ENCODE measurements around the gene FMNL1. TPM values are rescaled to one million over a fixed set of nuclear protein-coding genes. Genes with fewer than 3 reads are reported as not detected.

Gene FMNL1
- total RNA-seq, 4 donors from 2014 or later = 19.2 to 42.9 (median 24.6) TPM

- WGBS, 2 donors = 94 to 97% methylated on average over 7 to 8 of the region's 8 CpGs
- DNase-seq (ENCODE audit: low spot score in 2 of 2) = no peak
- no peak overlapping the region for H3K27ac ChIP-seq
These were observed 33.7 kb downstream of the FMNL1 start for GRCh38 chr17:45255358-45255757.

GRCh38 chr17:45256114-45256966 is 34.7 kb downstream of the FMNL1 start:
- WGBS, 2 donors = 62 to 79% methylated on average over 11 to 14 of the region's 14 CpGs
- no peaks in the 10 kb centered on the region for H3K9me3 ChIP-seq
- TF ChIP-seq POLR2A (IDR thresholded peaks at IDR 0.05) (no peak), EP300 (IDR thresholded peaks at IDR 0.05) (no peak), CTCF (IDR thresholded peaks at IDR 0.05) (no peak)
- H3K27ac ChIP-seq = no peak overlapping the region
- DNase-seq (ENCODE audit: low spot score in 2 of 2) = no peak
- H3K4me1 ChIP-seq = peaks cover 0 to 1% (median 0%) of the 10 kb centered on the region in 4 donors
- H3K4me3 ChIP-seq = no peak overlapping the region
- H3K36me3 ChIP-seq = no peaks in the 10 kb centered on the region
- no peaks in the 10 kb centered on the region for H3K27me3 ChIP-seq

More at GRCh38 chr17:45255358-45255757, 33.7 kb downstream of the FMNL1 start:
- H3K4me3 ChIP-seq = no peak overlapping the region
- TF ChIP-seq CTCF (IDR thresholded peaks at IDR 0.05) (no peak), EP300 (IDR thresholded peaks at IDR 0.05) (no peak), POLR2A (IDR thresholded peaks at IDR 0.05) (no peak)
- no peaks in the 10 kb centered on the region for H3K27me3 ChIP-seq
- H3K9me3 ChIP-seq = no peaks in the 10 kb centered on the region
- H3K4me1 ChIP-seq = no peaks in the 10 kb centered on the region
- no peaks in the 10 kb centered on the region for H3K36me3 ChIP-seq

DNA sequence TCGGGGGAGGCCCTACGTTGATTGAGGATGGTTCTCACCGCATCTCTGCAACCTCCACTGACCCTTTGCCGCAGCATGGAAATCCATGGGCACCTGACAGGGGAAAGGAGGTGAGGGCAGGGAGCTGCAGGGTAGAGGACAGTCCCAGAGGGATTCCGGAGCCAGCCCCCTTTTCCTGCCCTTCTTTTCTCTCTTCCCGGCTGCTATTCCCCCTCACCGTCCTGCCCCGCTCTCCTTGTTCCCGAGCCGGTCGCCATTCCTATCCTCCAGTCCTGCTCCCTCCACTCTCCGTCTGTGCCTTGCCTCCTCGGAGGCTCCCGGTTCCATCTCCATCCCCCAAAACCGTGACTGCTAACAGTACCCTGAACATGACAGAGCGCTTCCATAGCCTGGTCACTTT is 35.4 kb downstream of the FMNL1 start:
- no peak for DNase-seq (ENCODE audit: low spot score in 2 of 2)
- no peak overlapping the region for H3K4me3 ChIP-seq
- WGBS, 2 donors = 53 to 71% methylated on average over 16 of the region's 16 CpGs
- no peak for TF ChIP-seq EP300 (IDR thresholded peaks at IDR 0.05)
- no peak for TF ChIP-seq POLR2A (IDR thresholded peaks at IDR 0.05)
- no peak for TF ChIP-seq CTCF (IDR thresholded peaks at IDR 0.05)
- H3K27me3 ChIP-seq = no peaks in the 10 kb centered on the region
- no peaks in the 10 kb centered on the region for H3K36me3 ChIP-seq
- H3K27ac ChIP-seq = no peak overlapping the region
- peaks cover 0 to 9% (median 1%) of the 10 kb centered on the region in 4 donors for H3K4me1 ChIP-seq
- H3K9me3 ChIP-seq = no peaks in the 10 kb centered on the region

DNA sequence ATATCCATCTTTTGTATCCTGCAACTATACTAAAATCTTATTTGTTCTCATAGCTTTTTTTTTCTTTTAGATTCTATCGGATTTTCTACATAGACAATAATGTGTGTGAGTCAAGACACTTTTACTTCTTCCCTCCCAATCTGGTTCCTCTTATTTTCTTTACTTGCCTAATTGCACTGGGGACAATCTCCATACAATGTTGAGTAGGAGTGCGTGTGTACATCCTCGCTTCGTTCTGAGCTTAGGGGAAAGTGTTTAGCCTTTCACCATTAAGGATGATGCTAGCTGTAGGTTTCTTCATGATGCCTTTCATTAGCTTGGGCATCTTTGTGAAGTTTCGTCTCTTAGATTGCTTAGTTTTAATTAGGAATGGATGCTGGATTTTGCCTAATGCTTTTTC is 37.3 kb downstream of the FMNL1 start:
- Histone ChIP-seq H3K36me3 (peaks cover 0 to 10% (median 3%) of the 10 kb centered on the region in 3 donors), H3K27me3 (no peaks in the 10 kb centered on the region), H3K9me3 (no peaks in the 10 kb centered on the region), H3K27ac (no peak overlapping the region), H3K4me3 (no peak overlapping the region), H3K4me1 (peaks cover 0 to 25% (median 10%) of the 10 kb centered on the region in 4 donors)
- DNase-seq (ENCODE audit: low spot score in 2 of 2) = no peak
- no peak for TF ChIP-seq POLR2A (IDR thresholded peaks at IDR 0.05)
- no peak for TF ChIP-seq CTCF (IDR thresholded peaks at IDR 0.05)
- TF ChIP-seq EP300 (IDR thresholded peaks at IDR 0.05) = no peak
- 44 to 56% methylated on average over 5 of the region's 5 CpGs for WGBS, 2 donors

DNA sequence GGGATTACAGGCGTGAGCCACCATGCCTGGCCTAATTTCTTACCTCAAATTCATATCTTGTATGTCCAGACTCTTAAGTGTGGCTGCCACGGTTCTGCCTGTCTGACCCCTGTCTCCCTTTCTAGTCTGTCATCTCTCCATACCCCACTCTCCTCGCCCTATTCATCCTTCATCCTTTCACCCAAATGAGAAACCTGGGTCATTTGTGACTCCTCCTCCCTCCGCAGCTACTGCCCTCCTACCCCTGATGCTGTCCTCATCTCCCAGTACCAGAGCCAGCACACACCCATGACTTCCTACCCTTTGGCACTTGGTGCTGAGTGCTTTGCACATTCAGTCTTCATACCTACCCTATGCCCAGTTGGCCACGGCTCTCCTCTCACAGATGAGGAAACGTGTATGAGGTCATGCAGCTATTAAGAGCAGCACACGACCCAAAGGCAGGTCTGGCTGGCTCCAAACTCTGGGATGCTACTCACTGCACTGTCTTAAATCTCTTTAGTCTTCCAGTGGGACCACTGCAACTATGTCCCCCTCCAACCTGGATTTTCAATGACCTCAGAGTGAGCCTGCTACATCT is 38.6 kb downstream of the FMNL1 start:
- Histone ChIP-seq H3K27me3 (no peaks in the 10 kb centered on the region), H3K4me3 (no peak overlapping the region), H3K36me3 (peaks cover 0 to 24% (median 12%) of the 10 kb centered on the region in 3 donors), H3K4me1 (peaks cover 0 to 25% (median 10%) of the 10 kb centered on the region in 4 donors), H3K9me3 (no peaks in the 10 kb centered on the region), H3K27ac (no peak overlapping the region)
- whole genome bisulfite sequencing, 2 donors = 80 to 84% methylated on average over 7 of the region's 7 CpGs
- TF ChIP-seq POLR2A (IDR thresholded peaks at IDR 0.05) (no peak), EP300 (IDR thresholded peaks at IDR 0.05) (no peak), CTCF (IDR thresholded peaks at IDR 0.05) (no peak)
- DNase-seq (ENCODE audit: low spot score in 2 of 2) = no peak
